ENCODE measurements around the gene GALNT13.

GALNT13 gene

GRCh38 chr2:153873052-153874048 is 1.6 kb downstream of the GALNT13 start:
- Histone ChIP-seq H3K27ac (no peak overlapping the region), H3K36me3 (ENCODE audit: control insufficient read depth, insufficient read depth, low read length) (no peaks in the 10 kb centered on the region), H3K79me2 (no peaks in the 10 kb centered on the region), H3K4me1 (no peaks in the 10 kb centered on the region), H3K27me3 (ENCODE audit: control insufficient read depth, insufficient read depth, low read length) (no peaks in the 10 kb centered on the region), H2AFZ (no peak overlapping the region), H3K9ac (no peak overlapping the region), H3K9me3 (ENCODE audit: control insufficient read depth, low read length) (no peaks in the 10 kb centered on the region), H3K4me3 (ENCODE audit: low read depth, low read length) (no peak overlapping the region), H3K4me2 (ENCODE audit: low read length) (no peak overlapping the region)
- no peak for TF ChIP-seq CTCF (IDR thresholded peaks at IDR 0.05)

GRCh38 chr2:153875801-153876466 is 4.2 kb downstream of the GALNT13 start:
- no peak overlapping the region for H3K27ac ChIP-seq
- H3K4me3 ChIP-seq (ENCODE audit: low read depth, low read length): no peak overlapping the region
- H3K4me1 ChIP-seq: no peaks in the 10 kb centered on the region
- no peaks in the 10 kb centered on the region for H3K79me2 ChIP-seq
- no peaks in the 10 kb centered on the region for H3K36me3 ChIP-seq (ENCODE audit: control insufficient read depth, insufficient read depth, low read length)
- H2AFZ ChIP-seq: no peak overlapping the region
- no peak overlapping the region for H3K9ac ChIP-seq
- no peak overlapping the region for H3K4me2 ChIP-seq (ENCODE audit: low read length)
- H3K9me3 ChIP-seq (ENCODE audit: control insufficient read depth, low read length): no peaks in the 10 kb centered on the region
- no peak for TF ChIP-seq CTCF (IDR thresholded peaks at IDR 0.05)
- no peaks in the 10 kb centered on the region for H3K27me3 ChIP-seq (ENCODE audit: control insufficient read depth, insufficient read depth, low read length)

- TF ChIP-seq CTCF (IDR thresholded peaks at IDR 0.05): no peak
- Histone ChIP-seq H3K9me3 (ENCODE audit: control insufficient read depth, low read length) (no peaks in the 10 kb centered on the region), H2AFZ (no peak overlapping the region), H3K27me3 (ENCODE audit: control insufficient read depth, insufficient read depth, low read length) (no peaks in the 10 kb centered on the region), H3K79me2 (no peaks in the 10 kb centered on the region), H3K4me2 (ENCODE audit: low read length) (no peak overlapping the region), H3K27ac (no peak overlapping the region), H3K36me3 (ENCODE audit: control insufficient read depth, insufficient read depth, low read length) (no peaks in the 10 kb centered on the region), H3K4me3 (ENCODE audit: low read depth, low read length) (no peak overlapping the region), H3K4me1 (no peaks in the 10 kb centered on the region), H3K9ac (no peak overlapping the region)
Measured at GRCh38 chr2:153880926-153881325, 9.2 kb downstream of the GALNT13 start.

GRCh38 chr2:153886833-153887232 is 15.1 kb downstream of the GALNT13 start:
- no peak for TF ChIP-seq CTCF (IDR thresholded peaks at IDR 0.05)
- no peaks in the 10 kb centered on the region for H3K9me3 ChIP-seq (ENCODE audit: control insufficient read depth, low read length)

More at GRCh38 chr2:153886833-153887232, 15.1 kb downstream of the GALNT13 start:
- Histone ChIP-seq H3K4me2 (ENCODE audit: low read length) (no peak overlapping the region), H2AFZ (no peak overlapping the region), H3K4me3 (ENCODE audit: low read depth, low read length) (no peak overlapping the region), H3K27me3 (ENCODE audit: control insufficient read depth, insufficient read depth, low read length) (no peaks in the 10 kb centered on the region), H3K79me2 (no peaks in the 10 kb centered on the region), H3K27ac (no peak overlapping the region), H3K4me1 (no peaks in the 10 kb centered on the region), H3K9ac (no peak overlapping the region), H3K36me3 (ENCODE audit: control insufficient read depth, insufficient read depth, low read length) (no peaks in the 10 kb centered on the region)

Data from parathyroid adenoma (tissue), 2 donors.